Osteocyte (in vitro differentiated cells): ENCODE measurements around the gene NTHL1. TPM values are rescaled to one million over a fixed set of nuclear protein-coding genes. Genes with fewer than 3 reads are reported as not detected.

ENCODE experiments used
- DNase-seq: peaks from one replicate; pipeline ENCODE4 v3.0.0; 2021; ENCODE audit warnings: mixed read lengths; ENCODE audit not compliant: unreplicated experiment; ENCODE audit errors: extremely low spot score
- H3K27ac Mint-ChIP-seq: one replicate; pipeline ENCODE4 v1.8.0; 2021; ENCODE audit warnings: mild to moderate bottlenecking, mixed read lengths; ENCODE audit not compliant: unreplicated experiment
- H3K27me3 Mint-ChIP-seq: one replicate; pipeline ENCODE4 v1.8.0; 2021; ENCODE audit warnings: mixed read lengths; ENCODE audit not compliant: unreplicated experiment
- H3K36me3 Mint-ChIP-seq: one replicate; pipeline ENCODE4 v1.8.0; 2021; ENCODE audit warnings: mixed read lengths; ENCODE audit not compliant: unreplicated experiment
- H3K4me1 Mint-ChIP-seq: one replicate; pipeline ENCODE4 v1.8.0; 2021; ENCODE audit warnings: mixed read lengths; ENCODE audit not compliant: unreplicated experiment
- H3K4me3 Mint-ChIP-seq: one replicate; pipeline ENCODE4 v1.8.0; 2021; ENCODE audit warnings: mild to moderate bottlenecking, moderate library complexity, mixed read lengths; ENCODE audit not compliant: unreplicated experiment
- H3K9me3 Mint-ChIP-seq: one replicate; pipeline ENCODE4 v1.8.0; 2021; ENCODE audit warnings: mixed read lengths; ENCODE audit not compliant: unreplicated experiment
- total RNA-seq: library from RNA; stranded (reverse); gene quantifications from 2 replicates; pipeline ENCODE4 v1.2.1, GENCODE V29; 2021
- TF ChIP-seq, protein P1 (sequence below): fragments of 200-600 bp; sonication (generic); IDR thresholded peaks from 2 replicates; pipeline ENCODE4 v1.5.0; 2021; ENCODE audit warnings: antibody characterized with exemption, mild to moderate bottlenecking, moderate library complexity

Gene NTHL1
- total RNA-seq, 1 donor from 2014 or later, result 22.2 TPM

DNA sequence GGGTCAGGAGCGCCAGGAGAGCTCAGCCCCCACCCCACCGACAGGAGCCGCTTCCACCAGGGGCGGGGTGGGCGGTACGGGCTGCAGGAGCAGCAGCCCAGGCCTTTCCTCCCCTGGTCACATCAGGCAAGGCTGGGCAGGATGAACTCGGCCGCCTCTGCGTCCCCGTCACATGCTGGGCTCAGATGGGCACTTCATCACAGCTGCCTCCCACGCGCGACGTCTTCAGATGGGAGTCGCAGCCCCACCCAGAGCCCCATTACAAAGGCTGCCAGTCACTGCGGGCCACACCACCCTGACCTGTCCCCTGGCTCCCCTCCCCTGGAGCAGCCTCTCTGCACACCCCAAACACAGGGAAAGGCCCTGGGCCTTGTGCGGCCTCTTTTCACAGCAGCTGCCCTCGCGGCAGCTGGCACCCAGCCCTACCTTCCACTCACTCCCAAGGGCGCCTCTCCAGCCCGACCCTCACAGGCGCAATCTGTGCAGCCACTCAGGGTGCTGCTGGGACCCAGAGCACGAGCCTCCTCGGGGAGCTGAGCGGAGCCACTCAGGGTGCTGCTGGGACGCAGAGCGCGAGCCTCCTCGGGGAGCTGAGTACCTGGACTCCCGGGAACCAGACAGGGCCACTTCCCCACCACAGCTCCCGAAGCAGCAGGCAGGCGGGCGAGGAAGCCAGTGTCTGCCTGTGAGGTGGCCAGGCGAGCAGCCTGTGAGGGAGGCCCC, 42.7 kb downstream of the NTHL1 start:
- Mint-ChIP-seq H3K36me3 (peaks cover 9% of the 10 kb centered on the region), H3K27ac (peak overlapping the region; percentile 31), H3K27me3 (no peaks in the 10 kb centered on the region), H3K4me3 (no peak overlapping the region), H3K4me1 (peaks cover 36% of the 10 kb centered on the region), H3K9me3 (no peaks in the 10 kb centered on the region)
- TF ChIP-seq, protein P1, sequence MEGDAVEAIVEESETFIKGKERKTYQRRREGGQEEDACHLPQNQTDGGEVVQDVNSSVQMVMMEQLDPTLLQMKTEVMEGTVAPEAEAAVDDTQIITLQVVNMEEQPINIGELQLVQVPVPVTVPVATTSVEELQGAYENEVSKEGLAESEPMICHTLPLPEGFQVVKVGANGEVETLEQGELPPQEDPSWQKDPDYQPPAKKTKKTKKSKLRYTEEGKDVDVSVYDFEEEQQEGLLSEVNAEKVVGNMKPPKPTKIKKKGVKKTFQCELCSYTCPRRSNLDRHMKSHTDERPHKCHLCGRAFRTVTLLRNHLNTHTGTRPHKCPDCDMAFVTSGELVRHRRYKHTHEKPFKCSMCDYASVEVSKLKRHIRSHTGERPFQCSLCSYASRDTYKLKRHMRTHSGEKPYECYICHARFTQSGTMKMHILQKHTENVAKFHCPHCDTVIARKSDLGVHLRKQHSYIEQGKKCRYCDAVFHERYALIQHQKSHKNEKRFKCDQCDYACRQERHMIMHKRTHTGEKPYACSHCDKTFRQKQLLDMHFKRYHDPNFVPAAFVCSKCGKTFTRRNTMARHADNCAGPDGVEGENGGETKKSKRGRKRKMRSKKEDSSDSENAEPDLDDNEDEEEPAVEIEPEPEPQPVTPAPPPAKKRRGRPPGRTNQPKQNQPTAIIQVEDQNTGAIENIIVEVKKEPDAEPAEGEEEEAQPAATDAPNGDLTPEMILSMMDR, result no peak
- DNase-seq, result no peak

DNA sequence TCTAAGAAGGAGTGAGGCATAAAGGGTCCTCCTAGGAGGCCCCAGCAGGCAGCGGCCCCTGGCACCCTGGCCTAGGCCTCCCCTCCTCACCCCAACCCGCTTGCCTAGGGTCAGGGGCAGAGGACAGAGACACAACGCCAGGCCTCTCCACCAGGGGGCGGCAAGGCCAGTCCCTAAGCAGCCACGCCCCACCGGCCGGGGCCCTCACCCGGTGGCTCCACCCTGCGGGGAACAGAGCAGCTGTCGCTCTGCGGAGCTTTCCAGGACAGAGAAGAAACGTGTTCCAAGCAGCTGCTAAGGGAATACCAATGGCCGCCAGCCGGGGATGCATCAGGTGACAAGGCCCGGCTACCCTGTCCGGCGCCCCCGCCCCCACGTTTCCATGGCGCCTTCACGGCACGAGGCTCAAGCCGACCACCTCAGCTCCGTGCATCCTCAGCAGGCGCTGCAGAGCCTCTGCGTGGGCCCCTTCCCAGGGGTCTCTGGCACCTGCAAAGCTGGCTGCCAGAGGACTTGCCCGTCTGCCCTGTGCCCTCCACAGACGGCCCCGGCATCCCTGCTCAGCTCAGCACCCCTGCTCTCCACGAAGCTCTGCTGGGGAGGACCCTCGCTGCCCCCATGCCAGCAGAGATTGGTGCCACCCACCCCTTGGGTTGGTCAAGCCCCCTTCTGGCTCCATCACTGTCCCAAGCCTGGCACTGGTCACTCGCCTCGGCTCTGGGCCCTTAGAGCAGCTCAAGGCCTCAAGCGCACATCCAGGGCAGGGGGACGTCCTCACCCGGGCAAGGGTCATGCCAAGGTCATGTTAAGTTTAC, 43.6 kb downstream of the NTHL1 start:
- peaks cover 36% of the 10 kb centered on the region for H3K4me1 Mint-ChIP-seq
- H3K27ac Mint-ChIP-seq, result no peak overlapping the region
- H3K27me3 Mint-ChIP-seq, result no peaks in the 10 kb centered on the region
- H3K36me3 Mint-ChIP-seq, result peaks cover 9% of the 10 kb centered on the region
- H3K9me3 Mint-ChIP-seq, result no peaks in the 10 kb centered on the region
- TF ChIP-seq, protein P1, result peak; percentile 97
- DNase-seq, result peak; percentile 96
- H3K4me3 Mint-ChIP-seq, result no peak overlapping the region

DNA sequence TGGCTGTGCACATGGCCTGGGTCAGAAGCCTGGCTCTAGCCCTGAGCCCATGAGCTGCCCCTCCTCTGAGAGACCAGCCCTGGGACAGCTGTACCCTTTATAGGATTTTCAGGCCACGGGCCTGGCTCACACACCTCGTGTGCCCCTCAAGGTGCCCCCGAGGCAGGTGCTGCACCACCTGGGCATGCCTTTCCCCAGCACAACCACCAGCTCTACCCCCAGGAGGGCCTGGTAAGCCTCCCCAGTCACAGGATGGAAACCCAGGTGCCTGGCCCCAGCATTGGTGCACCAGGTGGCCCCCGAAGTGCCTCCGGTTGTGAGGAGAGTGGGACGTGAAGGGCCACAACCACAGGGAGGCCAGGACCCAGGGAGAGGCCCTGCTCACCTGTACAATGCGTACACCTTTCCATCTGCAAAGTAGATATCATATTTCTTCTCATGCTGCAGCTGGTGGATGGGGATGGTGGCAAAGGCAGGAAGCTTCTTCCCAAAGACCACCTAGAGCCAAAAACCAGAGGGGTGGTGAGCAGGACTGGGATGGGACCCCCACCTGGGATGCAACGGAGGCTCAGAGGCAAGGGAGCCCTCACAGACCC, 44.3 kb downstream of the NTHL1 start:
- Mint-ChIP-seq H3K4me1 (peaks cover 31% of the 10 kb centered on the region), H3K36me3 (peaks cover 9% of the 10 kb centered on the region), H3K27me3 (no peaks in the 10 kb centered on the region), H3K9me3 (no peaks in the 10 kb centered on the region), H3K27ac (no peak overlapping the region), H3K4me3 (no peak overlapping the region)
- no peak for DNase-seq
- TF ChIP-seq, protein P1, result no peak

DNA sequence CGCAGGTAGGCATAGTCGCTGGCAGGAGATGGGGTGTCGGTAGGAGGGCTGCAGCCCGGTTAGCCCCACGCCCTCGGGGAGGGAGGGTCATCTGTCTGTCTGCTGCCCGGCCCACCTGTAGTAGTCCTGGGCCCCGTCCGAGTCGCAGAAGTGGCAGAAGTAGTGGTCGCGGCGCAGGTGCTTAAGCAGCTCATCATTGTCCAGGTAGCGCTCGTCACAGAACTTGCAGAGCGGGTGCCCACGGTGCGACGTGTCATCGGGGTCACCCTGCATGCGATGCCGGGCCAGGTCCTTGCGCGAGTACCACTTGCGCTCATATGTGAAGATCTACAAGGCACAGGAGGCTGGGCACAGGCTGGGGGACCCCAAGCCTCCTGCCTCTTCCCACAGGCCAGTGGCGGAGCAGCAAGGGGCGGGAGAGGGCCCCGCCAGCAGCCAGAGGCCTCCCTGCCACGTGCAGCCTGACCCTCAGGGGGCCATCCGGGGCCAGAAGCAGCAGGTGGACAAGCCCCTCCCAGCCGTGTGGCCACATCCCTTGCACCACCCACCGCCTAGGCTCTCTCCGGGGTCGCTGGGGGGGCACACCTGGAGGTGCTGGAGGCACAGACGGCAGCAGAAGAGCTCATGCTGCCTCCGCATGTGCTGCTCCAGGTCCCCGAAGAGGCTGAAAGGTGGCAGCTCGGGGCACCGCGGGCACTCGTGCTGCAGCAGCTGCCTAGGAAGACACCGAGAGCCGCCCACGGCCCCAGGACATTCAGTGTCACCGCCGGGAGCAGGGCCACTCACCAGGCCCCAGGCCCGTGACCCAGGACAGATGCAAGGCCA, 45.0 kb downstream of the NTHL1 start:
- Mint-ChIP-seq H3K36me3 (peaks cover 12% of the 10 kb centered on the region), H3K4me1 (peaks cover 24% of the 10 kb centered on the region), H3K4me3 (no peak overlapping the region), H3K9me3 (no peaks in the 10 kb centered on the region), H3K27ac (no peak overlapping the region), H3K27me3 (no peaks in the 10 kb centered on the region)
- TF ChIP-seq, protein P1, result no peak
- no peak for DNase-seq
